SK-N-SH (cell line): ENCODE results near the gene BORCS5. TPM values are rescaled to one million over a fixed set of nuclear protein-coding genes. Genes with fewer than 3 reads are reported as not detected.

Experiments
- CTCF ChIA-PET: fragments of 300-600, 350-600 bp; formaldehyde crosslinking; extraction: SDS; loops from one replicate; lab custom pipeline; 2021; lab: Yijun Ruan, JAX
- POLR2A ChIA-PET: fragments of 350-600 bp; sonication (Branson Sonifier 250); formaldehyde crosslinking; extraction: SDS; loops from one replicate; lab custom pipeline; 2020; ENCODE audit warnings: antibody characterized with exemption, inconsistent platforms; lab: Yijun Ruan, JAX
- DNase-seq: peaks from one replicate; pipeline ENCODE4 v3.0.0; 2012
- H2AFZ ChIP-seq: fragments of 200-600 bp; sonication (generic); 2 replicates; pipeline ENCODE4 v1.8.1; 2016; ENCODE audit warnings: antibody characterized with exemption, mild to moderate bottlenecking, low read depth
- H3F3A ChIP-seq: fragments of 200-600 bp; sonication (generic); replicated peaks from 2 replicates; pipeline ENCODE3; 2016; ENCODE audit warnings: antibody characterized with exemption, mild to moderate bottlenecking; ENCODE audit not compliant: insufficient read depth
- H3K27ac ChIP-seq, 2 experiments: fragments of 200-500 bp in 1 of 2; fragments of 200-600 bp in 1 of 2; sonication (Bioruptor generic) in 1 of 2; sonication (generic), shearing (Covaris generic) in 1 of 2; 2 replicates each; pipeline versions ENCODE4 v1.5.1 to v1.6.1; 2014 to 2016; ENCODE audit warnings: low read depth in 2 of 2, inconsistent platforms in 1 of 2, low read length in 1 of 2, mild to moderate bottlenecking in 1 of 2, mixed read lengths in 1 of 2
- H3K27me3 ChIP-seq: fragments of 200-600 bp; sonication (generic), shearing (Covaris generic); 2 replicates; pipeline ENCODE4 v1.6.1; 2016; ENCODE audit warnings: mixed run types; ENCODE audit not compliant: insufficient read depth
- H3K36me3 ChIP-seq, 2 experiments: fragments of 200-500 bp in 1 of 2; fragments of 200-600 bp in 1 of 2; sonication (Bioruptor generic) in 1 of 2; sonication (generic) in 1 of 2; replicated peaks in 1 of 2; 2 replicates each; pipeline versions ENCODE3 to v1.5.1; 2014 to 2016; ENCODE audit warnings: low read length in 1 of 2, mild to moderate bottlenecking in 1 of 2; ENCODE audit not compliant: insufficient read depth in 2 of 2, control insufficient read depth in 1 of 2
- H3K4me1 ChIP-seq, 2 experiments: fragments of 200-500 bp in 1 of 2; fragments of 200-600 bp in 1 of 2; sonication (Bioruptor generic) in 1 of 2; sonication (generic), shearing (Covaris generic) in 1 of 2; 2 replicates each; pipeline versions ENCODE4 v1.5.1 to v1.6.1; 2014 to 2016; ENCODE audit warnings: low read depth in 1 of 2, low read length in 1 of 2, mixed run types in 1 of 2; ENCODE audit not compliant: insufficient read depth in 2 of 2, control insufficient read depth in 1 of 2
- H3K4me2 ChIP-seq: fragments of 200-600 bp; sonication (generic), shearing (Covaris generic); 2 replicates; pipeline ENCODE4 v1.6.1; 2017; ENCODE audit warnings: mixed run types
- H3K4me3 ChIP-seq, 2 experiments: fragments of 200-500 bp in 1 of 2; fragments of 200-600 bp in 1 of 2; sonication (Bioruptor generic) in 1 of 2; sonication (generic), shearing (Covaris generic) in 1 of 2; 2 replicates each; pipeline versions ENCODE4 v1.5.1 to v1.8.1; 2014 to 2016; ENCODE audit warnings: low read depth in 2 of 2, inconsistent platforms in 1 of 2, low read length in 1 of 2, mild to moderate bottlenecking in 1 of 2, mixed read lengths in 1 of 2, moderate library complexity in 1 of 2
- H3K79me2 ChIP-seq: fragments of 200-600 bp; sonication (generic); 2 replicates; pipeline ENCODE4 v1.8.1; 2017; ENCODE audit warnings: mild to moderate bottlenecking; ENCODE audit not compliant: insufficient read depth
- H3K9ac ChIP-seq: fragments of 200-600 bp; sonication (generic); 2 replicates; pipeline ENCODE4 v1.6.1; 2017; ENCODE audit warnings: mixed run types
- H3K9me2 ChIP-seq: fragments of 200-600 bp; sonication (generic); 2 replicates; pipeline ENCODE4 v1.6.1; 2017; ENCODE audit warnings: mixed run types
- H3K9me3 ChIP-seq: fragments of 200-600 bp; sonication (generic); 2 replicates; pipeline ENCODE4 v1.6.1; 2017; ENCODE audit warnings: mixed run types, mild to moderate bottlenecking, moderate library complexity
- H4K20me1 ChIP-seq: fragments of 200-600 bp; sonication (generic); 2 replicates; pipeline ENCODE4 v1.6.1; 2017; ENCODE audit warnings: mild to moderate bottlenecking, mixed run types; ENCODE audit not compliant: insufficient read depth
- CHD2 ChIP-seq: fragments of 150-350 bp; IDR thresholded peaks from 2 replicates; pipeline ENCODE4 v1.6.1; 2018; ENCODE audit warnings: low read length; ENCODE audit not compliant: partially characterized antibody
- CTCF ChIP-seq: fragments of 200-600 bp; sonication (generic); IDR thresholded peaks from 2 replicates; pipeline ENCODE4 v1.6.1; 2017; ENCODE audit warnings: antibody characterized with exemption, mild to moderate bottlenecking, moderate library complexity
- EP300 ChIP-seq, 2 experiments: IDR thresholded peaks; 2 replicates each; pipeline versions ENCODE4 v1.4.0 to v1.6.1; 2012; ENCODE audit warnings: borderline replicate concordance in 1 of 2, low read depth in 1 of 2, low read length in 1 of 2
- EZH2phosphoT487 ChIP-seq: fragments of 200-600 bp; sonication (generic); IDR thresholded peaks from 2 replicates; pipeline ENCODE4 v1.6.1; 2017; ENCODE audit warnings: low read depth, mixed run types, mild to moderate bottlenecking, antibody characterized with exemption, moderate library complexity, borderline replicate concordance
- FOSL2 ChIP-seq: IDR thresholded peaks from 2 replicates; pipeline ENCODE4 v1.4.0; 2012; ENCODE audit warnings: low read depth, mild to moderate bottlenecking, moderate library complexity, borderline replicate concordance
- IRF3 ChIP-seq: fragments of 150-350 bp; IDR thresholded peaks from 2 replicates; pipeline ENCODE4 v1.6.1; 2016; ENCODE audit warnings: mild to moderate bottlenecking, low read depth, low read length
- JUND ChIP-seq: IDR thresholded peaks from 2 replicates; pipeline ENCODE4 v1.4.0; 2012
- MEF2A ChIP-seq: IDR thresholded peaks from 2 replicates; pipeline ENCODE4 v1.4.0; 2012; ENCODE audit warnings: low read depth, borderline replicate concordance
- MXI1 ChIP-seq: IDR thresholded peaks from 2 replicates; pipeline ENCODE4 v1.6.1; 2012; ENCODE audit warnings: mild to moderate bottlenecking, low read depth, low read length, improper control_type of control experiment
- NRF1 ChIP-seq: IDR thresholded peaks from 2 replicates; pipeline ENCODE4 v1.6.1; 2012; ENCODE audit warnings: low read depth, mild to moderate bottlenecking, low read length
- PBX3 ChIP-seq: IDR thresholded peaks from 2 replicates; pipeline ENCODE4; 2012
- RAD21 ChIP-seq: IDR thresholded peaks from 2 replicates; pipeline ENCODE4 v1.6.1; 2012; ENCODE audit warnings: mild to moderate bottlenecking, low read length
- REST ChIP-seq: IDR thresholded peaks from 2 replicates; pipeline ENCODE4 v1.6.1; 2012; ENCODE audit warnings: mild to moderate bottlenecking, low read depth, low read length, moderate library complexity
- RFX5 ChIP-seq: IDR thresholded peaks from 2 replicates; pipeline ENCODE4 v1.6.1; 2012; ENCODE audit warnings: mild to moderate bottlenecking, improper control_type of control experiment, low read length
- SIN3A ChIP-seq: IDR thresholded peaks from 2 replicates; pipeline ENCODE4 v1.6.1; 2012; ENCODE audit warnings: low read depth, mild to moderate bottlenecking, low read length, moderate library complexity, borderline replicate concordance
- SMC3 ChIP-seq: IDR thresholded peaks from 2 replicates; pipeline ENCODE4 v1.6.1; 2012; ENCODE audit warnings: low read depth, low read length, improper control_type of control experiment
- TAF1 ChIP-seq: IDR thresholded peaks from 2 replicates; pipeline ENCODE4 v1.6.1; 2012; ENCODE audit warnings: low read depth, mild to moderate bottlenecking, low read length, moderate library complexity, borderline replicate concordance
- TEAD4 ChIP-seq: IDR thresholded peaks from 2 replicates; pipeline ENCODE4 v1.4.0; 2012; ENCODE audit warnings: mild to moderate bottlenecking, borderline replicate concordance; ENCODE audit not compliant: insufficient read depth
- ZBTB33 ChIP-seq: IDR thresholded peaks from 2 replicates; pipeline ENCODE4 v1.4.0; 2012; ENCODE audit warnings: low read depth, borderline replicate concordance
- WGBS: methylation state at CpG from one replicate; pipeline ENCODE4 v1.1.6; 2017; ENCODE audit warnings: low lambda C conversion rate; 5-methylcytosine and 5-hydroxymethylcytosine counted together
- polyA plus RNA-seq, 3 experiments: library from polyadenylated mRNA; depleted of rRNA; stranded (reverse); fragments of >200 nt; gene quantifications; 2 replicates each; pipeline ENCODE4 v1.2.3, GENCODE V29; 2012

BORCS5 gene
- polyA plus RNA-seq, 1 of the 3 experiments (the other 2 are of a cell fraction) = 16.3 TPM

DNA sequence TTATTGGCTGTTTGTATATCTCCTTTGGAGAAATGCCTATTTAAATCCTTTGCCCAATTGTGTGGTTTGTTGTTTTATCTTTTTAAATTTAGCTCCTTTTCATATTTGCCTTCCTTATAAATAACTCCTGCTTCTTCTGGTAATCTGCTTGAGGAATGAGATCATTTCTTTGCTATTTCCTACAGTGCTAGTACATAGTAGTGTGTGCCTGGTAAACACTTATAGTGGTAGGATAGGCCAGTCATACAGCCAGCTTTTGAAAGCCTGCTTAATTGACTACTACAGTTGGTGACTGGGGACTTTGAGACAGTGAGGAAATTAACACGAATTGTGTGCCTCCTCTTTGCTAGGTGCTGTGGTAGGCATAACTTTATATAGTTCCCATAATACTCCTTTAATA lies 68.7 kb downstream of the BORCS5 start:
- Histone ChIP-seq H3K9me3 (peaks cover 8% of the 10 kb centered on the region), H3K9me2 (no peaks in the 10 kb centered on the region), H3K4me3 (no peak overlapping the region), H2AFZ (no peak overlapping the region), H3K4me2 (no peak overlapping the region), H3K9ac (no peak overlapping the region), H3K79me2 (no peaks in the 10 kb centered on the region), H3K27ac (no peak overlapping the region), H3K4me1 (no peaks in the 10 kb centered on the region; a peak in 2 of 4 replicates), H3K36me3 (no peaks in the 10 kb centered on the region), H3F3A (no peaks in the 10 kb centered on the region), H3K27me3 (no peaks in the 10 kb centered on the region), H4K20me1 (no peaks in the 10 kb centered on the region)
- no peak for DNase-seq
- ChIA-PET CTCF (no interaction called here), POLR2A (no interaction called here)
- TF ChIP-seq SMC3 (no peak), PBX3 (no peak), CTCF (no peak), NRF1 (no peak), CHD2 (no peak), MEF2A (no peak), JUND (no peak), MXI1 (no peak), SIN3A (no peak), REST (no peak), EP300 (IDR thresholded peaks at IDR 0.05; ENCODE audit: borderline replicate concordance in 1 of 2, low read depth in 1 of 2, low read length in 1 of 2) (no peak), TEAD4 (no peak), RFX5 (no peak), TAF1 (no peak), RAD21 (no peak), FOSL2 (no peak), IRF3 (no peak), EZH2phosphoT487 (no peak), ZBTB33 (no peak)
- WGBS = 92% methylated on average over 1 of the region's 1 CpG
